ENCODE data around the gene WDR17. TPM values are rescaled to one million over a fixed set of nuclear protein-coding genes. Genes with fewer than 3 reads are reported as not detected.

The WDR17 gene
- total RNA-seq: 0.16 and 1.4 TPM in 2 replicates

GRCh38 chr4:176065435-176066291 is at the start of gene WDR17:
Gene WDR17, plus strand, starts transcription at chr4:176065841. Its CDS starts 45,740 bp downstream, at chr4:176111581.

GRCh38 chr4:176195184-176195978 is 129.7 kb downstream of the WDR17 start, which contains the start of gene SPATA4:
Gene SPATA4, minus strand, starts transcription at chr4:176195585. Its CDS starts 23 bp downstream, at chr4:176195562.

Other genes with a start within 250 kb of the WDR17 start
- 0.08 TPM in 1 of 2 replicates, not detected in the other for gene SPATA4, start 129.7 kb downstream of the WDR17 start, total RNA-seq
- not detected in 2 replicates for gene ASB5, start 203.4 kb downstream of the WDR17 start, total RNA-seq